GM19463 (cell line): Measurements from ENCODE around the gene FAM131C.
A peak's percentile ranks its signal among the peaks of the same experiment; 100 is the strongest.

ENCODE experiments used
- ATAC-seq: cut with Tn5 transposase; IDR thresholded peaks from one replicate; pipeline ENCODE4 v1.9.1; 2021; ENCODE audit warnings: mild to moderate bottlenecking, moderate library complexity; ENCODE audit not compliant: unreplicated experiment

Gene FAM131C

DNA sequence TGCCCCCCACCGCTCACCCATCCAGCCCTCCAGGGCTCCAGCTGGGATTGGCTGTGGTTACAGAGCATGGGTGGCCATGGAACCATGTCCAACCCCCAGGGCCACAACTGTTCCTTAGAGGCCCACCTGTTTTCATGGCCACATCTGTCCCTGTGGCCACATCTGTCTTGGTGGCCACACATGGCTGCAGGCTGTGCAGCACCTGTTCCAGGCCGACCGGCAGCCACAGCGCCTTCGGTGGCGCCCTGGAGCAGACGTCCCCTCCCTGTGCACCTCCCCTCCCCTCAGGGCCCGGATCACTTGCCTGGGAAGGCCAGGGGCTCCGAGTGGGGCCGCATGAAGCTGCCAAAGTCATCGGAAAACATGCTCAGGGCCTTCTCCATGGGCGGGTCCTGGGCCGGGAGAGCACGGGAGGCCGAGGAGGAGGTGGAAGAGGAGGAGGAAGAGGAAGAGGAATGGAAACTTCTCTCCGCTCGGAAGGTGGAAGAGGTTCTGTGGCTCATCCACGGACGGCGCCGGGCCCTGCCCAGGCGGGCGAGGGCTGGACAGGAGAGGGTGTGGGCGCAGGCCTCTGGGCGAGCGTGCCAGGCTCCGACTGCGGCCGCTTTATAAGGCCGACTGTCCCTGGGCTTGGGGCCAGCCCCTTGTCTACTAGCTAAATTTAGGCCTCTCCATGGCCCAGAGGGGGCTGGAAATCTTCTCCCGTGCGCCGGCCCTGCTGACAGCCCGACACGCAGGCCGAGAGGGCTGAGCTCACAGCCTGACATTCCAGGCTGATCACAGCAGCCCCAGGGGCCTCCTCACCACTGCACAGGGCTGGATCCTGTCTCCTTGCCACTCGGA lies 55.8 kb downstream of the FAM131C start, which contains the start of gene HSPB7:
HSPB7 (minus strand) TSS at position 583 of the 843 bp plus-strand sequence; CDS start at position 503, 80 bp downstream.
- ATAC-seq, result no peak

DNA sequence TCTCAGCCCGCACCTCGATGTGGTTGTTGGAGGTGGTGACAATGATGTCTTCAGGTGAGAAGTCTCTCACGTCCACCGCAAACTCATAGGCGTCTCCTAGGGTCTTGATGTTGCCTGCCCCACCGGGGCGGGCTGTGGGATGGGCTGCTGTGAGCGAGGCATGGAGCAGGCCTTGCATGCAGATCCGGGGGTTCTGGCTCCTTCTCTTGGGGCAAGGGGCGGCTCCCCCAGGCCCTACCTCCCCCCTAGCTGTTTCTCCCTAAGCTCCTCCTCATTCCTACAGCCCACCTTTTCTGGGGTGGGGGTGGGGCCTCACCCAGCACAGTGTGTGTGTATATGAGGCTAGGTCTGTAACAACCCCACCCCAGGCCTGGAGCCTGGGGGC lies 56.4 kb downstream of the FAM131C start:
- ATAC-seq, result no peak

DNA sequence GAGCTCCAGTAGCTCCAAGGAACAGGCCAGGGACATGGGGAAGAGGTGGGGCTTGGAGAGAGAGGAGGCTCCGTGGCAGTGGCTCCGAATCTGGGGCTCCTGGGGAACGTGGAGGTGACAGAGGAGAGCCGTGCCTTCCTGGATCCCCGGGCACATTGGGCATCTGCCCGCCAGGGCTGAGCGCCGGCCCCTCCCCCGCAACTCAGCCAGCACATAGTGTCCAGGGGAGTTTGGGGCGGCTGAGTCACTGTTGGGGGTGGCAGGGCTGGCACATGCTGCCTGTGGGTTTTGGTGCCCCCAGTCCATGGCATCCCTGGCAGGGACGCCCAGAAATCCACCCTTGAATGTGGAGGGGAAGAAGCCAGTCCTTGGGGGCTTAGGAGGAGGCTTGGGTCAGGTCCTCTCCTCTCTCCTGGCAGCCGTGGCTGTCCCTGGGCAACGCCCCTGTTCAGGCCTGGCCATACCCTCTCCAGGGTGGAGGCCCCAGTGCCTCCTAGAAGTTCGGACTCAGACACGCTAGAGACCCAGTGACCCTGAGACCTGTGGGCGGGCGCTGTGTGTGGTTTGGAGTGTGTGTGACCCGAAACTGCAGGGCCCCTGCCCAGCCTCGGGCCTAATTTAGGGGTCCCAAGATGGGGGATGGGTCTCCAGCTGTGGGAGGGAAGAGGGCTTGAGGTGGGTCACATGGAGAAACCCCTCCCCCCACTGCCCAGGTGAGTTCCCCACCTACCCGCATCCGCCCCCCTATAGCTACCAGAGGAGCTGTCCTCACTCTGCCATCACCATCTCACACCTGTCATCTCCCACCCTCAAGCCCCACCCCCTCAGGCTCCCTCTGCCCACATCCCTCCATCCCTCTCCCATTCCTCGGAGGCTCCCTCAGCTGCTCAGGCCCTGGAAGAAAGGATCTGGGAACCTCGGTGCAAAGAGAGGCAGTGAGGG lies 57.2 kb downstream of the FAM131C start:
- ATAC-seq, result no peak

DNA sequence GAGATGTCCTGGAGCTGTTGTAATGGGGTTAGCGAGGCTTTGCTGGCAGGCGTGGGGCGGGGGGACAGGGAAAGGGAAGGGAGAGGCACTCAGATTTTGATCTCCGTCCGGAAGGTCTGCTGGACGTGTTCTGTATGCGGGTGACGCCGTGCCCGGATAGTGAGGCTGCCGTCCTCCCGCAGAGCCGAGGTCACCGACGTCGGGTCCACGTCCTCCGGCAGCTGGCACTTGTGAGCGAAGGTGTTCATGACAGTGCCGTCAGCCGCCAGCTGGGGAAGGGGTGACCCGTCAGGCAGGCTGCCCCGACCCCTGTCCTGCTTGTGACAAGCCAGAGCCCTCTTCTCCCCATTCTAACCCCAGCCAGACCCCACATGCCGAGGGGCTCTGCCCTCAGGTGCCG lies 58.0 kb downstream of the FAM131C start:
- ATAC-seq, result no peak

DNA sequence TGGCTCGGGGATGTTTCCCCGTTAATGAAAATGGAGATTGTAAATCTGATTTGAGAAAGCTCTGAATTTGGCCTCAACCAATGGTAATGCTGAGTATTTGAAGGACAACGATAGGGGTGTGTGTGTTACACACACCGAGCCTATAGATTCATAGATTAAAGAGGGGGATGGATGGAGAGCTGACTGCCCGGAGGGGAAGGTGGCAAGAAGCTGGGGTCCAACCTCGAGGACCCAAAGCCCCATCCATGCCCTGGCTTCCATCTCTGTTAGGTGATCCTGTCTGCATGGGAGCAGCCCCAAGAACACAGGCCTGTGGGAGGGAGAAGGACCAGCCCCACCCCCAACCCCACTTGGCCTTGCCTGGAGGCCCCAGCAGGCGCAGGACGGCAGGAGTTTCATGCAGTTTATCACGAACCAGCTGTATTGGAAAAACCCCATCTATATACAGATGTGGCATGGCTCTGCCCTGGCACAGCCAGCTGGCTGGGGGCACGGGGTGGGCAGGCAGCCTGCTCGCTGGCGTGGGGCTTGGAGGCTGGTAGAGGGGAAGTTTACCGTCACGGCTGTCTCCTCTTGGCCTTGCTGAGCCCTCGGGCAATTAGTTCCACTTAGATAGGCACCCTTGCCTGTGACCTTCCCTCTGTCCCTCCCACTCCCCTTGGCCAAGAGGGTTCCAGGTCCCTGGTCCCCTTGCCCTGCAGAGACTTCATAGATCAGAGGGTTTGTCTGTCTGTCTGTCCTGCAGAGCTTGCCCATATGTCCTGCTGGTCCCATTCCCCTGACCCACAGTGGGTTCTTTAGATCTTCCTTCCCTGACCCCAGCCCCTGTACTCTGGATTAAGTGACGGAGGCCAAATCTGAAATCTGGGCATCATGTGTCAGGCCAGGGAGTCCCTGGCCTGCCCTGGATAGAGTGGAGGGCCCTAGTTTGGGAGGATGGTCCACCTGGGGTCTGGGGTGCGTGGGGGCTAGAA lies 58.7 kb downstream of the FAM131C start:
- no peak for ATAC-seq

DNA sequence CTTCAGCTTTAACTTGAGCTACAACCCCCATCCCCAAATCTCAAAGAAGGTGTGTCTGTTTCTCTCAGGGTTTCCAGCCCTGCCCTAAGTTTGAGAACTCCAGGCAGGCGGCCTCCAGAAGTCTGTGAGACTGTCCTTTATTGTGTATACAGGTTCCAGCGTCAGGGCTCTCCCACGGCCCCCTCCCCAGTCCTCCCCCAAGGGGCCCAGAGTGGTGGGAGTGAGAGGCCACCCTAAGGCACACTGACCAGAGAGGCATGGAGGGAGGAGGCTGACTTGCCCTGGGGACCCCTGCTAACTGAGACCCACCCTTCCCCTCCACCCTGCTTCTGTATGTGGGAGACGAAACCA lies 59.6 kb downstream of the FAM131C start:
- ATAC-seq, result no peak

DNA sequence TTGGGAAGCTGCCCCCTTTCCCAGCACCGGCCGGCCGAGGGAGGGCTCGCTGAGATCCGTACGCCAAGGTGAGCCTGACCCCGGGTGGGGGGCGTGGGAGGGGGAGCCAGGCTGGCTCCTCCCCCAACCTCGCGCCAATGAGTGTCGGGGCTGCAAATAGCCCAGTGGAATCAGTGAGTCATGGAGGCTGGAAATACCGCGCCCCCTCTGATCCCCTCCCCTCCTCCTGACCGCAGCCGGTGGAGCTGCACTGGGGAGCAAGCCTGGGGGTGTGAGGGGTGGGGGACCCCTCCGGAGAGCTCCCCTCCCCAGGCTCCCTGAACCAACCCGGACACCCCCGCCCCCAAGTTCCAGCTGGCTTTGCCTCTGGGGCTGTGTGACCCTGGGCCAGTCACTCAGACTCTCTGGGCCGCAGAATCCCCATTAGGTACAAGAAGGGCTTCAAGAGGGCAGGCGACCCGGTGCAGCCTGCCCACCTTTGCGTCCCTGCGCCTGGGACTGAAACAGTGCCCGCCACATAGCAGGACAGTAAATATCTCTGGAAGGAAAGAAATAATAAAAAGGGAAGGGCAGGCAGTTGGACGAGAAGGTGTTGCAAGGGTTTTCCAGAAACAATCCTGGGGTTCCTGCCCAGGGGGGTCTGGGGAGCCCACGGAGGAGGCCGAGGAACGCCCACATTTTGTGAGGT lies 60.1 kb downstream of the FAM131C start:
- peak; percentile 48 for ATAC-seq

DNA sequence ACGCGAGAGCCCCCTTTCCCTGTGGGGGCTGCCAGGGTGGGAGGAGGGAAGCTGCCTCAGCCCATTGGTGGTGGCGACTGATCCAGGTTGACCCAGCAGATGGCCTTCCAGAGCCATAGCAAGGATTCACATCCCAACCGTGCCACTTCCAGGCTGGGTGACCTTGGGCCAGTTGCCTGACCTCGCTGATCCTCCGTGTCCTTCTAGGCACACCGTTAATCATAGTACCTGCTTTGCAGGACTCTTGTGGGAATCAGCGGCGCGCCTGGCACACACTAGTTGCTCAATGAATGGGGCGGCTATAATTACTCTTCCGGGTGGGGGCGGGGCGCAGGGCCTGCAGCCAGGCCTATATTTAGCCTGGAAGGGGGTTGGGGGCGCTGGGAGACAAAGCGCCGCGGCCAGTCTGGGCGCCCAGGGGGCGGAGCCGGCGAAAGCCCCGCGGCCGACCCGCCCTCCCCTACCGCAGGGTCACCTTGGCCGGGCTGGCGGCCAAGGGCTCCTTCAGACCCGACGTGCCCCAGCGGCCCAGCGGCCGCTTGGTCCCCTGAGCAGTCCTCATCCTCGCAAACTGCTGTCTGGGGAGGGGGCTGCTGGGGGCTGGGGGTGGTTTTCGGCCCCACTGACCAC lies 60.7 kb downstream of the FAM131C start:
- peak; percentile 36 for ATAC-seq

DNA sequence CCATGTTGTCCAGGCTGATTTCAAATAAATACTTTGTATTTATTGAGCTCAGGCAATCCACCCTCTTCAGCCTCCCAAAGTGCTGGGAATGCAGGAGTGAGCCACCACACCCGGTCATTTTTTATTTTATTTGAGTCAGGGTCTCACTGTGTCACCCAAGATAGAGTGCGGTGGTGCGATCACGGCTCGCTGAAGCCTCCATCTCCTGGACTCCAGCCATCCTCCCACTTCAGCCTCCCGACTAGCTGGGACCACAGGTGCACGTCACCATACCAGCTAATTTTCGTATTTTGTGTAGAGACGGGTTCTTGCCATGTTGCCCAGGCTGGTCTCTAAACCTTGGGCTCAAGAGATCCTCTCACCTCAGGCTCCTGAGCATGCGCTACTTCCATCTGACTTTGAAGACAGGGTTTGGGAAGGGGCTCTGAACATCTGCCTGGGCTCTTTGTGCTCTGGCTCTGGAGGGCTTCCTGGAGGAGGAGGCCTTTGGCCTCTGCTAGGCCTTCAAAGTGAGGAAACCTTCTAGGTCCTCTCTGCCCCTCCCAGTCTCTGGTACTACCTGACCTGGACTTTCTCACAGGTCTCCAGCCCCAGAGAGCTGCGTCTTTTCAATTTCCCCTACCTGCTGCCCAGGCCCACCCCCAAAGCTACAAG lies 61.4 kb downstream of the FAM131C start:
- no peak for ATAC-seq

DNA sequence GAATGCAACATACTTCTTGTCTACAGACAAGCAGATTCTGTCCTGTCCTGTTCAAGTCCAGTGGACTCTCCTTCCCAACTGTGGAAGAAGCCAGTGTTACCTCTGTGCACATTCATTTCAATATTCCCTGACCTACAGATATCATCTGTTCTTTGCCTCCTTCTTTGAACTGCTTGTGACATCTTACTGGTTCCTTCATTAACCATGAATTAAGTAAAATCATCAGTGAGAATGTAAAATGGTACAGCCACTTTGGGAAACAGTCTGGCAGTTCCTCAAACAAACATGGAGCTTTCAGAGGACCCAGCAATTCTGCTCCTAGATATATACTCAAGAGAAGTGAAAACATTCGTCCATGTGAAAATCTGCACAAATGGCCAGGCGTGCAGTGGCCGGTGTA lies 62.6 kb downstream of the FAM131C start:
- no peak for ATAC-seq

DNA sequence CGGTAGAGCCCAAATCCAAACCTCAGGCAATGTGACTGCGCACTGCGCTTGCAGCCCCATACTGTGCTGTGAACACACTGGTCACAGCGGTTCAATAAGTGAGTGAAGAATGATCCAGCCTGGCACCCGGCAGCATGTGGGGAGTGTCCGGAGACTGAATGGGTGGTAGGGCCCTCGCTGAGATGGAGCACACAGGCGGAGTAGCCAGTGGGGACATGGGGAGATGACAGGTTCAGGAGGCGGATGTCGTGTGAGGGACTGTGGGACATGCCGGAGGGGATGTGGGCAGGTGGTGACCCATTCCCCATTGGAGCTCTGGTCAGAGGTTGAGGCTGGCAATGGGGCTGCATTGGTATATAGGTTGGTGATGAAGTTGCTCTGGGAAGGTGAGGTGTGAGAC lies 63.8 kb downstream of the FAM131C start:
- ATAC-seq, result no peak

DNA sequence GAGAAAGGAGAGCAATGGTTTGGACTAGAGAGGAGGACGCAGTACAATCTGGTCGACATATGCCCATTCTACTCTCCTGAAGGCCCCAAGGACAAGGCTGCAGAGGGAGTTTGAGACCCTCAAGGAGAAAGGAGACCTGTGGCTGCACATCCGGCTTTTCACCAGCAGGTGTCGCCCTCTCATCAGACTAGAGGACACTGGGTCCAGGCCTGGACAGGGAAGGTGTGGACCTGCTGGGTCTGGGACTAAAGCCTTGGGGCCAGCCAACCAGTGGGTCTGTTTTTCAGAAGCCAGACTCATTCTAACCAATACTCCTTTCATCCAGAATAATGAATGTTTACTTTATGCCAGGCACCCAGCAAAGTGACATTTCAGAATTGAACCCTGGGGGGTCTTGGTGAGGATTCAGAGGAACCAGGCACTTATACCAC lies 64.4 kb downstream of the FAM131C start:
- no peak for ATAC-seq
